ENCODE results near the gene CPNE4. TPM values are rescaled to one million over a fixed set of nuclear protein-coding genes. Genes with fewer than 3 reads are reported as not detected.

The CPNE4 gene
- total RNA-seq, 1 donor from 2014 or later: not detected

- no peak for DNase-seq (ENCODE audit: low spot score)
- H3K27ac Mint-ChIP-seq (ENCODE audit: unreplicated experiment): no peak overlapping the region
- no peaks in the 10 kb centered on the region for H3K9me3 Mint-ChIP-seq (ENCODE audit: low read depth)
- H3K4me1 Mint-ChIP-seq (ENCODE audit: low read depth): no peaks in the 10 kb centered on the region
- H3K4me3 Mint-ChIP-seq (ENCODE audit: unreplicated experiment): no peak overlapping the region
- H3K27me3 Mint-ChIP-seq (ENCODE audit: low read depth): peaks cover 23% of the 10 kb centered on the region
- H3K36me3 Mint-ChIP-seq (ENCODE audit: low read depth): no peaks in the 10 kb centered on the region
- TF ChIP-seq CTCF (IDR thresholded peaks at IDR 0.05): no peak
These were observed 287.3 kb downstream of the CPNE4 start for GRCh38 chr3:131747466-131747865.

DNA sequence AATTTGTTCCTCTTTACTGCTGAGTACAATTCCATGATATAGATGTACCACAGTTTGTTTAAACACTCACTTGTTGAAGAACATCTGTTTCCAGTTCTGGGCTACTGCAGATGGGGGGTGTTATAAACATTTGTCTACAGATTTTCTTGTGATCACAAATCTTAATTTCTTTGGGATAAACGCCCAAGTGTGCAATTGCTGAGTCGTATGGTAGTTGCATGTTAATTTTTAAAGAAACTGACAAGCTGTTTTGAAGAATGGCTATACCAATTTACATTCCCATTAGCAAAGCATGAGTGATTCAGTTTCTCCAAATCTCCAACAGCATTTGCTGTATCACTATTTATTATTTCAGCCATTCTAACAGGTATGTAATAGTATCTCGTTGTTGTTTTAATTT, 290.0 kb downstream of the CPNE4 start:
- no peaks in the 10 kb centered on the region for H3K9me3 Mint-ChIP-seq (ENCODE audit: low read depth)
- no peak overlapping the region for H3K4me3 Mint-ChIP-seq (ENCODE audit: unreplicated experiment)
- DNase-seq (ENCODE audit: low spot score): no peak
- no peaks in the 10 kb centered on the region for H3K4me1 Mint-ChIP-seq (ENCODE audit: low read depth)
- H3K36me3 Mint-ChIP-seq (ENCODE audit: low read depth): no peaks in the 10 kb centered on the region
- H3K27me3 Mint-ChIP-seq (ENCODE audit: low read depth): peaks cover 26% of the 10 kb centered on the region
- TF ChIP-seq CTCF (IDR thresholded peaks at IDR 0.05): no peak
- no peak overlapping the region for H3K27ac Mint-ChIP-seq (ENCODE audit: unreplicated experiment)

- Mint-ChIP-seq H3K4me3 (ENCODE audit: unreplicated experiment) (no peak overlapping the region), H3K4me1 (ENCODE audit: low read depth) (no peaks in the 10 kb centered on the region), H3K9me3 (ENCODE audit: low read depth) (no peaks in the 10 kb centered on the region), H3K36me3 (ENCODE audit: low read depth) (no peaks in the 10 kb centered on the region), H3K27ac (ENCODE audit: unreplicated experiment) (no peak overlapping the region), H3K27me3 (ENCODE audit: low read depth) (peaks cover 25% of the 10 kb centered on the region)
- TF ChIP-seq CTCF (IDR thresholded peaks at IDR 0.05): no peak
- no peak for DNase-seq (ENCODE audit: low spot score)
These were observed 291.7 kb downstream of the CPNE4 start for GRCh38 chr3:131743126-131743525.

GRCh38 chr3:131739211-131739610, 295.6 kb downstream of the CPNE4 start:
- H3K27me3 Mint-ChIP-seq (ENCODE audit: low read depth): peaks cover 14% of the 10 kb centered on the region
- H3K9me3 Mint-ChIP-seq (ENCODE audit: low read depth): no peaks in the 10 kb centered on the region
- H3K4me3 Mint-ChIP-seq (ENCODE audit: unreplicated experiment): no peak overlapping the region
- H3K36me3 Mint-ChIP-seq (ENCODE audit: low read depth): no peaks in the 10 kb centered on the region
- no peak overlapping the region for H3K27ac Mint-ChIP-seq (ENCODE audit: unreplicated experiment)
- TF ChIP-seq CTCF (IDR thresholded peaks at IDR 0.05): no peak
- H3K4me1 Mint-ChIP-seq (ENCODE audit: low read depth): peaks cover 4% of the 10 kb centered on the region
- no peak for DNase-seq (ENCODE audit: low spot score)

DNA sequence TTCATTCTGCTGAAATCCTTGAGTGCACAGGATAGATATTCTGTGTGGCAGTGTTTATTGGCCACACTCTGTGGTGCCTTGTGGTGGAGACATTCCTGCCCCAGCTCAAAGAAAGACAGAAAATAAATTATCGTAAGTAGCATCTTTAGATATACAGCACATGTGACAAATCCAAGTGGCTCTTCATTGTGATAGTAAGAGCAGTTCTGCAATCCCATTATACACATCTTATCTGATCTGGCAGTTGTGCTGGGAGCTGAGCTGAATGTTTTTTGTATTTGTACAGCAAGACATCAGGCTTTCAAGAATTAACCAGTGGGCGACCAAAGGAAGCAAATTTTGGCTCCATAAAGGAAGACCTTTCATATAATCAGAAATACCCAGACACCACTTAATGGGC, 296.7 kb downstream of the CPNE4 start:
- Mint-ChIP-seq H3K27me3 (ENCODE audit: low read depth) (peaks cover 14% of the 10 kb centered on the region), H3K4me1 (ENCODE audit: low read depth) (peaks cover 4% of the 10 kb centered on the region), H3K9me3 (ENCODE audit: low read depth) (no peaks in the 10 kb centered on the region)

More for the DNA sequence above, 296.7 kb downstream of the CPNE4 start:
- Mint-ChIP-seq H3K4me3 (ENCODE audit: unreplicated experiment) (no peak overlapping the region), H3K27ac (ENCODE audit: unreplicated experiment) (no peak overlapping the region), H3K36me3 (ENCODE audit: low read depth) (no peaks in the 10 kb centered on the region)
- TF ChIP-seq CTCF (IDR thresholded peaks at IDR 0.05): no peak
- no peak for DNase-seq (ENCODE audit: low spot score)
